DND-41 (cell line): ENCODE measurements around the gene TGFBRAP1.

Source experiments
- ATAC-seq: fragments of 200-7000 bp; cut with Tn5 transposase; 3 replicates; pipeline ENCODE4 v1.9.1; 2021; ENCODE audit warnings: low read depth; ENCODE audit not compliant: insufficient read depth
- DNase-seq: peaks from one replicate; pipeline ENCODE4 v3.0.0-alpha.2; 2020
- H2AFZ ChIP-seq: 2 replicates; pipeline ENCODE4 v1.6.0; 2012; ENCODE audit warnings: low read depth, low read length
- H3K27ac ChIP-seq: 2 replicates; pipeline ENCODE4 v1.5.1; 2012; ENCODE audit warnings: low read length, inconsistent platforms
- H3K27me3 ChIP-seq: fragments of 200-600 bp; sonication (generic); 2 replicates; pipeline ENCODE4 v1.6.0; 2012; ENCODE audit warnings: low read length, mild to moderate bottlenecking, inconsistent platforms; ENCODE audit not compliant: insufficient read depth, poor library complexity
- H3K36me3 ChIP-seq: 2 replicates; pipeline ENCODE4 v1.5.1; 2012; ENCODE audit warnings: low read length, inconsistent platforms; ENCODE audit not compliant: insufficient read depth
- H3K4me1 ChIP-seq: 2 replicates; pipeline ENCODE4 v1.5.1; 2012; ENCODE audit warnings: mild to moderate bottlenecking, low read length; ENCODE audit not compliant: insufficient read depth
- H3K4me2 ChIP-seq: 2 replicates; pipeline ENCODE4 v1.6.0; 2012; ENCODE audit warnings: mild to moderate bottlenecking, moderate library complexity, low read length, inconsistent platforms; ENCODE audit not compliant: insufficient read depth
- H3K4me3 ChIP-seq, 2 experiments: fragments of 200-600 bp in 1 of 2; shearing (Covaris generic) in 1 of 2; 2 replicates each; pipeline ENCODE4 v1.5.1; 2012 to 2016; ENCODE audit warnings: inconsistent platforms in 2 of 2, low read length in 2 of 2, mild to moderate bottlenecking in 2 of 2, low read depth in 1 of 2, moderate library complexity in 1 of 2
- H3K79me2 ChIP-seq: 2 replicates; pipeline ENCODE4 v1.6.0; 2012; ENCODE audit warnings: low read length, inconsistent platforms; ENCODE audit not compliant: insufficient read depth
- H3K9ac ChIP-seq: 2 replicates; pipeline ENCODE4 v1.6.0; 2012; ENCODE audit warnings: low read depth, mild to moderate bottlenecking, inconsistent platforms, low read length, moderate library complexity
- H3K9me3 ChIP-seq: 2 replicates; pipeline ENCODE4 v1.5.1; 2012; ENCODE audit warnings: low read length, moderate library complexity, mild to moderate bottlenecking, inconsistent platforms; ENCODE audit not compliant: insufficient read depth, severe bottlenecking
- H4K20me1 ChIP-seq: 2 replicates; pipeline ENCODE4 v1.6.0; 2012; ENCODE audit warnings: low read length; ENCODE audit not compliant: insufficient read depth
- EZH2 ChIP-seq: IDR thresholded peaks from 3 replicates; pipeline ENCODE4 v1.6.1; 2012; ENCODE audit warnings: borderline replicate concordance, low read depth, mild to moderate bottlenecking, moderate library complexity, low read length, inconsistent platforms; ENCODE audit not compliant: severe bottlenecking
- TF ChIP-seq, protein P1 (sequence below): IDR thresholded peaks from 2 replicates; pipeline ENCODE4 v1.5.1; 2012; ENCODE audit warnings: borderline replicate concordance, low read length, moderate library complexity, mild to moderate bottlenecking; ENCODE audit not compliant: poor library complexity, severe bottlenecking; ENCODE audit errors: extremely low read depth

Gene TGFBRAP1

DNA sequence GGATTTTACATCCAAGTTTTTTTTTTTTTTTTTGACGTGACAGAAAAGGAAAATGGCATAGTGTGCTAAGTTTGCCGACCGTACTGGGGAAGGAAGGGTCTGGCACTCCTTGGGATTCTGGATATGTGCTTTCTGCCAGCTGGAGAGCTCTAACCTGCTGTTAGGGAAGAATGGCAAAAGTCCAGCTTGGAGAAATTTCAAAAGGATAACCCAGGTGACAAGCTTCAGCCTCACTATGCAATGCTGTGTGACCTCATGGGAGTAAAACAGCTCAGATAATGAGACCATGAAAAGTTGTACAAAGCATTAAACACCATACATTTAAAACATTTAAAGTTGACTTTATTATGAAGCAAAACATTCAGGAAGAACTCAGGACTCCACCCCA lies 98.3 kb downstream of the TGFBRAP1 start:
- no peaks in the 10 kb centered on the region for H3K4me1 ChIP-seq
- no peak overlapping the region for H3K9ac ChIP-seq
- no peak for DNase-seq
- no peak overlapping the region for H3K4me3 ChIP-seq
- H2AFZ ChIP-seq, result no peak overlapping the region
- no peaks in the 10 kb centered on the region for H4K20me1 ChIP-seq
- no peak overlapping the region for H3K4me2 ChIP-seq
- TF ChIP-seq EZH2, result no peak
- TF ChIP-seq, protein P1, sequence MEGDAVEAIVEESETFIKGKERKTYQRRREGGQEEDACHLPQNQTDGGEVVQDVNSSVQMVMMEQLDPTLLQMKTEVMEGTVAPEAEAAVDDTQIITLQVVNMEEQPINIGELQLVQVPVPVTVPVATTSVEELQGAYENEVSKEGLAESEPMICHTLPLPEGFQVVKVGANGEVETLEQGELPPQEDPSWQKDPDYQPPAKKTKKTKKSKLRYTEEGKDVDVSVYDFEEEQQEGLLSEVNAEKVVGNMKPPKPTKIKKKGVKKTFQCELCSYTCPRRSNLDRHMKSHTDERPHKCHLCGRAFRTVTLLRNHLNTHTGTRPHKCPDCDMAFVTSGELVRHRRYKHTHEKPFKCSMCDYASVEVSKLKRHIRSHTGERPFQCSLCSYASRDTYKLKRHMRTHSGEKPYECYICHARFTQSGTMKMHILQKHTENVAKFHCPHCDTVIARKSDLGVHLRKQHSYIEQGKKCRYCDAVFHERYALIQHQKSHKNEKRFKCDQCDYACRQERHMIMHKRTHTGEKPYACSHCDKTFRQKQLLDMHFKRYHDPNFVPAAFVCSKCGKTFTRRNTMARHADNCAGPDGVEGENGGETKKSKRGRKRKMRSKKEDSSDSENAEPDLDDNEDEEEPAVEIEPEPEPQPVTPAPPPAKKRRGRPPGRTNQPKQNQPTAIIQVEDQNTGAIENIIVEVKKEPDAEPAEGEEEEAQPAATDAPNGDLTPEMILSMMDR, result no peak
- ATAC-seq, result no peak
- no peak overlapping the region for H3K27ac ChIP-seq
- no peaks in the 10 kb centered on the region for H3K36me3 ChIP-seq
- no peaks in the 10 kb centered on the region for H3K27me3 ChIP-seq
- H3K9me3 ChIP-seq, result no peaks in the 10 kb centered on the region
- no peaks in the 10 kb centered on the region for H3K79me2 ChIP-seq

DNA sequence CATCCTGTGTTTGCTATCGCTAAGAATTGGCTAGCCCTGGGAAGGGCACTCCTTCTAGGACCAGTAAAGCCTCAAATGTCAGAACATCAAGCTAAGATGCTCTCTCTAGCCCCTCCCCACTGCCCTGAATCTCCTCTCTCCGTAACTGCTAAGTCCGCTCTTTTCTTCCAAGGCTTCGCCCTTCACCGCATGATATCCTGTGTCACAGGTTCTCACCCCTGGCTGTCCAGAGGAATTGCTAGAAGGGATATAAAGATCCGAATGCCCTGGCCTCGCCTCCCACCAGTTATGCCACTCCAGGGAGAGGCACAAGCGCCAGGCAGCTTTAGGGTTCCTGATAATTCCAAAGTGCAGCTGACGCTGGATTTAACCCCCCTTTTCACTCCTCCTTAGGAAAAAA lies 105.1 kb downstream of the TGFBRAP1 start:
- Histone ChIP-seq H3K9ac (no peak overlapping the region), H3K9me3 (no peaks in the 10 kb centered on the region), H3K27me3 (no peaks in the 10 kb centered on the region), H4K20me1 (no peaks in the 10 kb centered on the region), H2AFZ (no peak overlapping the region), H3K4me3 (no peak overlapping the region), H3K79me2 (no peaks in the 10 kb centered on the region), H3K4me1 (no peaks in the 10 kb centered on the region), H3K4me2 (no peak overlapping the region), H3K27ac (no peak overlapping the region), H3K36me3 (no peaks in the 10 kb centered on the region)
- TF ChIP-seq, protein P1, result no peak
- TF ChIP-seq EZH2, result no peak
- DNase-seq (no peak), ATAC-seq (no peak)

DNA sequence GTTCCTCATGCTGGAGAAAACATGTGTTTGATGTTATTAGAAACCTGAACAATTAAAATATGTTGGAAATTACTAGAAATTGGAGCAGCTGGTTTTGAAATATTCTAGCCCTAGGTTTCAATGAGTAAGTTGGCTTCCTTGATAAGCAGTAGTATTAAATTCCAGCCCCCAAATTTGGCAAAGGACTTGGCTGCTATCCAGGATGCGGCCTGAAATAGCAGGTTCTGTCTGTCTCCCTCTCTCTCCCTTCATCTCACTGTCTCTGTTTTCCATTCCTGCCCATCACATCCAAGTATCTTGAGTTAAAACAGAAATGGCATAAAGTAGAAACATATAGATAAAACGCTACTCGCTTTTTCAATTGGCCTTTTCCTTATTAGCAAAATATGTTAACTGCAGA lies 108.9 kb downstream of the TGFBRAP1 start:
- H3K27ac ChIP-seq, result no peak overlapping the region
- no peaks in the 10 kb centered on the region for H3K4me1 ChIP-seq
- H3K4me3 ChIP-seq, result no peak overlapping the region
- H3K9me3 ChIP-seq, result no peaks in the 10 kb centered on the region
- no peaks in the 10 kb centered on the region for H3K36me3 ChIP-seq
- H3K4me2 ChIP-seq, result no peak overlapping the region
- H2AFZ ChIP-seq, result no peak overlapping the region
- no peak overlapping the region for H3K9ac ChIP-seq
- no peak for DNase-seq
- H3K79me2 ChIP-seq, result no peaks in the 10 kb centered on the region
- peaks cover 4% of the 10 kb centered on the region for H3K27me3 ChIP-seq
- H4K20me1 ChIP-seq, result no peaks in the 10 kb centered on the region
- no peak for ATAC-seq
- TF ChIP-seq, protein P1, result no peak

DNA sequence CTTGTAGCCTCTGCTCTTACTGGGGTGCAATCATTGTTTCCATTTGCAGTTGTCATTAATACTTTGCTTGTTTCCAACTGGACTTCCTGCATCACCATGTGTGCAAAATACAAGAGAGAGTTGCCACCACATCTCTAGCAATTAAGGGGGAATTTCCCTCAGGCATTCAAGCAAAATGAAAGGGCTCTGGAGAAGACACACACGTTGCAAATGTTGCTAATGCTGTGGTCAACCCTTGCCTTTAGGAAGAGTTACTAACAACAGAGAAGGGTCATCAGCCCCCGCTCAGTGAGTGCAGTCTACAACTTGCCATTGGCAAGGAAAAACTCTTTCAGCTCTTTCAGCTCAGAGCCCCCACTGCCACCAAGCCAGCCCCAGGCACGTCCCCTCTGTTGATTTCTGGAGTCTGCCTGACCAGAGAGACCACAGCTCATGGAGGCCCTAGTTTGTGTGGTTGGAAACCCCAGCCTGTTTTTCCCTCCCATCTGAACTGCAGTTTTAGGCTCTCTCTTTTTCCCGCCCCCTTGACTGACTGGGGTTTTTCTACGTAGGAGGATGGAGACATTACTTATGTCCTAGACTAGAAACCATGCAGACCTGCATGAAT lies 113.8 kb downstream of the TGFBRAP1 start:
- H3K36me3 ChIP-seq, result no peaks in the 10 kb centered on the region
- no peak overlapping the region for H2AFZ ChIP-seq
- H3K9me3 ChIP-seq, result no peaks in the 10 kb centered on the region
- ATAC-seq (no peak), DNase-seq (no peak)
- TF ChIP-seq EZH2, result no peak
- TF ChIP-seq, protein P1, result no peak
- no peaks in the 10 kb centered on the region for H4K20me1 ChIP-seq
- no peak overlapping the region for H3K27ac ChIP-seq
- no peaks in the 10 kb centered on the region for H3K4me1 ChIP-seq
- no peaks in the 10 kb centered on the region for H3K79me2 ChIP-seq
- H3K4me2 ChIP-seq, result no peak overlapping the region
- H3K4me3 ChIP-seq, result no peak overlapping the region
- no peak overlapping the region for H3K9ac ChIP-seq
- peaks cover 4% of the 10 kb centered on the region for H3K27me3 ChIP-seq
